Prostate gland (tissue), 2 donors: ENCODE measurements around the gene SEC14L3.

Experiments
- CTCF ChIP-seq, 4 experiments: fragments of 200-600 bp in 2 of 4; fragments of 450-650 bp in 2 of 4; sonication (generic) in 2 of 4; IDR thresholded peaks; 1 replicate in 3 of 4; 2 replicates in 1 of 4; pipeline ENCODE4 v1.5.1; 2016 to 2019; ENCODE audit warnings: antibody characterized with exemption in 4 of 4, mild to moderate bottlenecking in 2 of 4, moderate library complexity in 2 of 4
- POLR2A ChIP-seq: fragments of 450-650 bp; IDR thresholded peaks from one replicate; pipeline ENCODE4 v1.6.1; 2016; ENCODE audit warnings: antibody characterized with exemption, mild to moderate bottlenecking
- POLR2AphosphoS5 ChIP-seq: sonication (generic); formaldehyde crosslinking; IDR thresholded peaks from one replicate; pipeline ENCODE4 v1.6.1; 2017; ENCODE audit warnings: antibody characterized with exemption

GRCh38 chr22:30516731-30517130 lies 44.9 kb upstream of the SEC14L3 start:
- TF ChIP-seq CTCF (IDR thresholded peaks at IDR 0.05): no peak
- TF ChIP-seq POLR2A: no peak
- TF ChIP-seq POLR2AphosphoS5: no peak
